Measurements from ENCODE around the gene ALG14.

Gene ALG14

DNA sequence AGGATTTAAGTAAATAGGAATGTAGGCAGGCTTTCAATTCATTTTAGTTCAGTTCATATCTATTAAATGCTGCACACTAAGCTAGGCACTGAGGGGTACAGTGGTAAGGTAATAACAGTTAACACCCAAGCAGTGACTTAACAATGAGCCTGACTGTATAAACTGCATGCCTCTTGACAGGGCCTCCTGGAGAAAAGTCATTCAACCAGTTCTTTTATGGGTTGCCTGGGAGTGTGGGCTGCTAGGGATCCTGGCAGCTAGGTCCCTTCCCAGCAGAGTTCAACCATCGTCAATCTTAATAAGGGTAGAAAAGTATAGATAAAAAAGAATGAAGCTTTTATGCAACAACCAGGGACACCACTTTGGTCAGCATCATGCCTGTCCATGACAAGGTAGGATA, 8.1 kb upstream of the ALG14 start:
- no peak for DNase-seq (ENCODE audit: extremely low spot score)
- TF ChIP-seq NFRKB (IDR thresholded peaks at IDR 0.05) (no peak), BHLHE40 (IDR thresholded peaks at IDR 0.05; ENCODE audit: borderline replicate concordance) (no peak), ARNT (IDR thresholded peaks at IDR 0.05) (no peak), FOXK2 (IDR thresholded peaks at IDR 0.05) (no peak), SP1 (IDR thresholded peaks at IDR 0.05) (no peak), ELF4 (IDR thresholded peaks at IDR 0.05) (no peak), LEF1 (IDR thresholded peaks at IDR 0.05; ENCODE audit: borderline replicate concordance) (no peak), FOXM1 (IDR thresholded peaks at IDR 0.05; ENCODE audit: borderline replicate concordance) (no peak), FOXA1 (IDR thresholded peaks at IDR 0.05) (no peak), L3MBTL2 (conservative IDR thresholded peaks at IDR 0.05) (no peak), HDGF (IDR thresholded peaks at IDR 0.05; ENCODE audit: borderline replicate concordance) (no peak), ZNF384 (IDR thresholded peaks at IDR 0.05) (no peak), SUZ12 (IDR thresholded peaks at IDR 0.05) (no peak)
- POLR2A ChIA-PET, result interaction anchor here (1.3 kb wide), 1 partner anchor 8 kb away, joined by 3 read pairs; the partner anchor contains the start of gene ALG14
- CTCF ChIA-PET, result interaction anchor here (0.7 to 1.4 kb wide), 2 partner anchors 37 to 153 kb away, joined by 3 read pairs; partner anchors contain the start of gene RWDD3

DNA sequence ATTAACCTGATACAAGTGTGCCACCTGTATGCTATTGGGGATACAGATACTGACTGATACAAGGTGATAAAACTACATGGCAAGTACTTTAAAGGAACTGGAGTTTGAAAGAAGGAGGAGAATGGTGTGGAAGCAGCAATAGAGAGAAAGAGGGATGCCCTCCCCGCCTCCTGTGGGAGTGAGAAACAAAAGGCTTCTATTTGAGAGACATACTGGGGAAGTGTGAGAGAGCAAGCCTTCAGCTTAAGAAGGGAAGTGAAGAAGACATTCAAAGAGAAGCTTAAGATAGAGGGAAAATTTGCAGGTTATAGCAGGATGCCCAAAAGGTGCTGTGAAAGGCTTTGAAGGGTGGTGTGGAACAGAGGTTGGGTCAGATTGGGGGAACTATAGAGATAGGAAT, 7.7 kb upstream of the ALG14 start:
- POLR2A ChIA-PET, result interaction anchor here (1.0 kb wide), 1 partner anchor 155 kb away, joined by 3 read pairs; no protein-coding TSS in a partner anchor
- TF ChIP-seq LEF1 (IDR thresholded peaks at IDR 0.05; ENCODE audit: borderline replicate concordance) (no peak), CTBP1 (IDR thresholded peaks at IDR 0.05; ENCODE audit: borderline replicate concordance) (no peak), SUZ12 (IDR thresholded peaks at IDR 0.05) (no peak), ZNF384 (IDR thresholded peaks at IDR 0.05) (no peak), BHLHE40 (IDR thresholded peaks at IDR 0.05; ENCODE audit: borderline replicate concordance) (no peak), TARDBP (IDR thresholded peaks at IDR 0.05) (no peak)
- TF ChIP-seq, protein P1, sequence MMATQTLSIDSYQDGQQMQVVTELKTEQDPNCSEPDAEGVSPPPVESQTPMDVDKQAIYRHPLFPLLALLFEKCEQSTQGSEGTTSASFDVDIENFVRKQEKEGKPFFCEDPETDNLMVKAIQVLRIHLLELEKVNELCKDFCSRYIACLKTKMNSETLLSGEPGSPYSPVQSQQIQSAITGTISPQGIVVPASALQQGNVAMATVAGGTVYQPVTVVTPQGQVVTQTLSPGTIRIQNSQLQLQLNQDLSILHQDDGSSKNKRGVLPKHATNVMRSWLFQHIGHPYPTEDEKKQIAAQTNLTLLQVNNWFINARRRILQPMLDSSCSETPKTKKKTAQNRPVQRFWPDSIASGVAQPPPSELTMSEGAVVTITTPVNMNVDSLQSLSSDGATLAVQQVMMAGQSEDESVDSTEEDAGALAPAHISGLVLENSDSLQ (IDR thresholded peaks at IDR 0.05), result no peak
- DNase-seq (ENCODE audit: extremely low spot score), result no peak
- CTCF ChIA-PET, result interaction anchor here (1.4 kb wide), 1 partner anchor 37 kb away, joined by 3 read pairs; no protein-coding TSS in a partner anchor

DNA sequence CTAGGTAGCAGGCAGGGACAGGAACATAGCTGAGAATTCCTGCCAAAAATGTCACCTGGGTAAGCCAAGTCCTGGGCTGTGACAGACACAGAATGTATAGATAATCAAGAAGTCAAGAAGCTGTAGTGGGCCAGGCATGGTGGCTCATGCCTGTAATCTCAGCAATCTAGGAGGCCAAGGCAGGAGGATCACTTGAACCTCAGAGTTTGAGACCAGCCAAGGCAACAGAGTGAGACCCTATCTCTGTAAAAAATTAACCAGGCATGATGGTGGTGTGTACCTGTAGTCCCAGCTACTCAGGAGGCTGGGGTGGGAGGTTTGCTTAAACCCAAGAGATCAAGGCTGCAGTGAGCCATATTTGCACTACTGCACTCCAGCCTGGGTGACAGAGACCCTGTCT, 3.3 kb upstream of the ALG14 start:
- no peak for TF ChIP-seq FOXK2 (IDR thresholded peaks at IDR 0.05)
- TF ChIP-seq BHLHE40 (IDR thresholded peaks at IDR 0.05; ENCODE audit: borderline replicate concordance), result no peak
- no peak for TF ChIP-seq ZNF384 (IDR thresholded peaks at IDR 0.05)
- no peak for TF ChIP-seq FOXM1 (IDR thresholded peaks at IDR 0.05; ENCODE audit: borderline replicate concordance)
- no peak for TF ChIP-seq ELF4 (IDR thresholded peaks at IDR 0.05)
- TF ChIP-seq NFRKB (IDR thresholded peaks at IDR 0.05), result no peak
- no peak for TF ChIP-seq ARNT (IDR thresholded peaks at IDR 0.05)
- POLR2A ChIA-PET, result interaction anchor here (1.0 kb wide), 1 partner anchor 158 kb away, joined by 4 read pairs; the partner anchor contains the start of gene RWDD3
- DNase-seq (ENCODE audit: extremely low spot score), result no peak
- CTCF ChIA-PET, result interaction anchor here (1.6 kb wide), 1 partner anchor 9 kb away, joined by 17 read pairs; no protein-coding TSS in a partner anchor

DNA sequence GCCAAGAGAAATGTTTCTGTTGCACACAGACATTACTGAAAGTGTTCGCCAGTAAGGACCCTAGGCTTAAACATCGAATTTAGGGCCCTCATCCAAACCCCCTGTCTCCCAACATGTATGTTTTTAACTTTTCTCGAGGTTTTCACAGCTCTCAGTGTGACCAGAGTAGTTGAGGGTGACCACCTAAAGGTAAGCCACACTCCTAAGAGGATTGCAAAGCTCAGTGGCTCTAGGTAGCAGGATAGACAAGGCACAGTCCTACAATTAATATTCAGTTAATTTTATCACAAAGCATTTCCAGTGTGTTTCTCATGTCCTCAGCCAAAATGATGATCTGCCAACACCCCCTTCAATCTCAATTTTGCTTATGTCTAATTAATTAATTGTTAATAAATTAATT, 695 bp upstream of the ALG14 start:
- TF ChIP-seq FOXA1 (IDR thresholded peaks at IDR 0.05) (no peak), SP1 (IDR thresholded peaks at IDR 0.05) (no peak), L3MBTL2 (conservative IDR thresholded peaks at IDR 0.05) (no peak), HDGF (IDR thresholded peaks at IDR 0.05; ENCODE audit: borderline replicate concordance) (no peak), ZNF384 (IDR thresholded peaks at IDR 0.05) (no peak)
- DNase-seq (ENCODE audit: extremely low spot score), result peak; percentile 25
- CTCF ChIA-PET, result interaction anchor here (0.5 to 1.4 kb wide), 6 partner anchors 11 to 1032 kb away, joined by 3 to 11 read pairs (median 4); no protein-coding TSS in a partner anchor
- POLR2A ChIA-PET, result interaction anchor here (0.7 to 2.2 kb wide), 14 partner anchors 11 to 168 kb away, joined by 3 to 23 read pairs (median 4); partner anchors contain the start of genes CNN3, RWDD3 and TLCD4

DNA sequence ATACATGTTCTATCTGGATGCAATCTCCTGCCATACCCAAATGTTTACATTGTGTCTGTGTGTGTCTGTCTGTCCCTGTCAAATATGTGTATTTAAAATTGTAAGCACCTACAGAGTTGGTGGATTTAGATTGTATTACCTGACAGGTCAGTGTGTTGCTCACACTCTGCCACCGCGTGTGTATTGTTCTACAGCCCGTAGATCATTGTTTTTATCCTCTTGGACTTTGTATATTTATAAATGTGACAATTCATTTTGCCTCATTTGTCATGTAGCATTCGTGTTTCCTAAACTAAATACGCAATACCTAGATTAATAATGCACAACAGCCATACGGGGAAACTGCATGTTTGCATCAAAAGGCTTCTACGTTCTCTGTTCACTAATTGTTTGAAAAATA, 634 bp downstream of the ALG14 start:
- no peak for DNase-seq (ENCODE audit: extremely low spot score)
- CTCF ChIA-PET, result no interaction called here
- TF ChIP-seq, protein P1 (IDR thresholded peaks at IDR 0.05), result no peak
- TF ChIP-seq FOXA1 (IDR thresholded peaks at IDR 0.05) (no peak), ARNT (IDR thresholded peaks at IDR 0.05) (no peak), NFRKB (IDR thresholded peaks at IDR 0.05) (no peak), CTBP1 (IDR thresholded peaks at IDR 0.05; ENCODE audit: borderline replicate concordance) (no peak), SUZ12 (IDR thresholded peaks at IDR 0.05) (no peak), ZNF384 (IDR thresholded peaks at IDR 0.05) (no peak)
- POLR2A ChIA-PET, result interaction anchor here (1.0 to 2.2 kb wide), 4 partner anchors 13 to 161 kb away, joined by 3 to 23 read pairs (median 12); partner anchors contain the start of gene RWDD3

DNA sequence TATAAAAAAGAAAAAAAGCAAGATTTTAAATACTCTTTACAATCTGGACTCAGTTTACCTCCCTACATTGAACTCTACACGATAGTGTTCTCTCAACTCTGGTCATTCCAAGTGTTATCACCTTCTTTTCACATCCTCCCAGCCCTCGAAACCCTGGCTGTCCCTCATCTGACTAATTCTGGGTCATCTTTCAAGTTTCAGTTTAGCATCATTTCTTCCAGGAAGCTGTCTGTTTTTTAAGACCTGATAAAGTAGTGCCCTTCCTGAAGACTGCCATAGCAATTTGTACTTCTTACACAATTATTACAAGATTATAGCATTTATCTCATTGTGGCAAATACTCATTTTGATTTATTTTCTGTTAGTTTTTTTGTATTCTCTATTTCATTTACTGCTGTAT, 1.2 kb downstream of the ALG14 start:
- CTCF ChIA-PET, result no interaction called here
- no peak for DNase-seq (ENCODE audit: extremely low spot score)
- POLR2A ChIA-PET, result interaction anchor here (1.0 to 2.2 kb wide), 2 partner anchors 13 to 20 kb away, joined by 3 to 23 read pairs; no protein-coding TSS in a partner anchor
- TF ChIP-seq, protein P1 (IDR thresholded peaks at IDR 0.05), result no peak
- TF ChIP-seq SP1 (IDR thresholded peaks at IDR 0.05) (no peak), FOXK2 (IDR thresholded peaks at IDR 0.05) (no peak), HDGF (IDR thresholded peaks at IDR 0.05; ENCODE audit: borderline replicate concordance) (no peak), FOXA1 (IDR thresholded peaks at IDR 0.05) (no peak)

DNA sequence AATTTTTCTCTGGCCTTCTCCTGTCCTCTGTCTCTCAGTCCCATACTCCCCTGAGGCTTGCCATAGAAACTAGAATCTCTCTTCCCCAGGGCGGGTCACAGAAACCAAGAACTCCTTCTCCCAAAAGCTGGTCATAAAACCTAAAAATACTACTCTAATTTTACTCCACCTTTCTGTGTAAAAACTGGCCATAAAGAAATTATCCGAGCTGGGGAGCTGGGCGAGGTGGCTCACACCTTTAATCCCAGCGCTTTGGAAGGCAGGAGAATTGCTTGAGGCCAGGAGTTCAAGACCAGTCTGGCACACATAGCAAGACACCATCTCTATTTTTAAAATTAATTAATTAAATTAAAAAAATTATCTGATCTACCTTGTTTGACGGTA, 3.0 kb downstream of the ALG14 start:
- ChIA-PET CTCF (no interaction called here), POLR2A (no interaction called here)
- TF ChIP-seq HDGF (IDR thresholded peaks at IDR 0.05; ENCODE audit: borderline replicate concordance) (no peak), LEF1 (IDR thresholded peaks at IDR 0.05; ENCODE audit: borderline replicate concordance) (no peak), ARNT (IDR thresholded peaks at IDR 0.05) (no peak), SP1 (IDR thresholded peaks at IDR 0.05) (no peak), FOXK2 (IDR thresholded peaks at IDR 0.05) (no peak), TARDBP (IDR thresholded peaks at IDR 0.05) (no peak), NFRKB (IDR thresholded peaks at IDR 0.05) (no peak), L3MBTL2 (conservative IDR thresholded peaks at IDR 0.05) (no peak), ELF4 (IDR thresholded peaks at IDR 0.05) (no peak), SUZ12 (IDR thresholded peaks at IDR 0.05) (no peak)
- TF ChIP-seq, protein P1 (IDR thresholded peaks at IDR 0.05), result no peak
- DNase-seq (ENCODE audit: extremely low spot score), result no peak
